Spleen (tissue), 11 donors: ENCODE results near the gene G3BP2. TPM values are rescaled to one million over a fixed set of nuclear protein-coding genes. Genes with fewer than 3 reads are reported as not detected.

Experiments used
- DNase-seq: peaks from one replicate; pipeline ENCODE4 v3.0.0-alpha.2; 2020
- H3K27ac ChIP-seq, 8 donors: fragments of 200-600 bp; sonication (generic) in 7 of 8; 1 replicate in 4 of 8; 2 replicates in 4 of 8; pipeline versions ENCODE4 v1.5.0 to v1.8.0; 2016 to 2021; ENCODE audit warnings: inconsistent platforms in 4 of 8, mild to moderate bottlenecking in 4 of 8, moderate library complexity in 1 of 8
- H3K27me3 ChIP-seq, 7 donors: fragments of 200-600 bp; sonication (generic) in 6 of 7; replicated peaks in 1 of 7; 1 replicate in 4 of 7; 2 replicates in 3 of 7; pipeline versions ENCODE4 v1.5.0 to v1.8.0; 2016 to 2021; ENCODE audit warnings: inconsistent platforms in 3 of 7, mild to moderate bottlenecking in 1 of 7
- H3K36me3 ChIP-seq, 6 donors: fragments of 200-600 bp; sonication (generic) in 5 of 6; 1 replicate in 4 of 6; 2 replicates in 2 of 6; pipeline versions ENCODE4 v1.5.0 to v1.8.0; 2016 to 2021; ENCODE audit warnings: inconsistent platforms in 2 of 6
- H3K4me1 ChIP-seq, 6 donors: fragments of 200-600 bp; sonication (generic) in 5 of 6; 1 replicate in 3 of 6; 2 replicates in 3 of 6; pipeline versions ENCODE4 v1.5.0 to v1.8.0; 2016 to 2021; ENCODE audit warnings: inconsistent platforms in 3 of 6
- H3K4me3 ChIP-seq, 8 donors: fragments of 200-600 bp; sonication (generic) in 7 of 8; 1 replicate in 4 of 8; 2 replicates in 4 of 8; pipeline versions ENCODE4 v1.5.0 to v1.8.0; 2016 to 2021; ENCODE audit warnings: inconsistent platforms in 4 of 8, mild to moderate bottlenecking in 4 of 8, moderate library complexity in 2 of 8
- H3K9me3 ChIP-seq, 8 donors: fragments of 200-600 bp; sonication (generic) in 7 of 8; 1 replicate in 4 of 8; 2 replicates in 4 of 8; pipeline versions ENCODE4 v1.5.0 to v1.8.0; 2016 to 2021; ENCODE audit warnings: inconsistent platforms in 4 of 8
- POLR2A ChIP-seq, 3 donors: fragments of 450-650 bp; IDR thresholded peaks; one replicate each; pipeline ENCODE4 v1.5.1; 2017; ENCODE audit warnings: antibody characterized with exemption in 3 of 3, mild to moderate bottlenecking in 1 of 3
- POLR2AphosphoS5 ChIP-seq, 3 donors: sonication (generic); formaldehyde crosslinking; IDR thresholded peaks; one replicate each; pipeline ENCODE4 v1.5.1; 2017; ENCODE audit warnings: antibody characterized with exemption in 3 of 3
- WGBS, 5 donors: extraction: QIAGEN DNeasy Blood & Tissue Kit in 3 of 5; methylation state at CpG; one replicate each; pipeline versions ENCODE4 v1.1.5 to v1.1.7; 2013 to 2018; 5-methylcytosine and 5-hydroxymethylcytosine counted together
- intact Hi-C: fragments of 100-400 bp; cut with DNase I; formaldehyde crosslinking; loops from one replicate; pipeline ENCODE4 v1.15.0; 2023; ENCODE audit warnings: low total_unique reads
- polyA plus RNA-seq, 3 donors: library from polyadenylated mRNA; stranded (reverse); fragments of 200-250 nt; gene quantifications; one replicate each; pipeline ENCODE4 v1.2.1, GENCODE V29; 2013
- total RNA-seq, 7 donors: library from RNA; depleted of rRNA in 3 of 7; stranded (reverse); fragments of >200 nt in 3 of 7; fragmentation: NEBNext Ultra II Directional in 4 of 7; extraction: Animal tissue kit (Norgen Biotek cat#: 25700) in 4 of 7; gene quantifications; one replicate each; pipeline versions ENCODE4 v1.1.0 to v1.2.1, GENCODE V29; 2016 to 2021
- TF ChIP-seq, protein P1 (sequence below), 11 experiments: fragments of 200-600 bp in 7 of 11; fragments of 450-650 bp in 4 of 11; sonication (generic) in 4 of 11; IDR thresholded peaks in 8 of 11; conservative IDR thresholded peaks in 3 of 11; 1 replicate in 7 of 11; 2 replicates in 4 of 11; pipeline versions ENCODE4 v1.4.0 to v1.8.0; 2016 to 2021; ENCODE audit warnings: antibody characterized with exemption in 11 of 11, inconsistent platforms in 4 of 11, mild to moderate bottlenecking in 1 of 11
- donor health status: healthy with polysubstance abuse.
- donor health status: DM: no; HTN: no; CAD: no; lungs with moderate emphysema.
- donor health status: DM: no; HTN: no; CAD: no.
- donor health status: Bipolar disorder and iron deficiency.
- donor health status: healthy.
- donor health status: DM: no; HTN: no; CAD: no.
- donor health status: DM: yes; HTN: yes; CAD: no.

Gene G3BP2
- total and polyA plus RNA-seq, 10 donors = 15.2 to 113 (median 102) TPM

DNA sequence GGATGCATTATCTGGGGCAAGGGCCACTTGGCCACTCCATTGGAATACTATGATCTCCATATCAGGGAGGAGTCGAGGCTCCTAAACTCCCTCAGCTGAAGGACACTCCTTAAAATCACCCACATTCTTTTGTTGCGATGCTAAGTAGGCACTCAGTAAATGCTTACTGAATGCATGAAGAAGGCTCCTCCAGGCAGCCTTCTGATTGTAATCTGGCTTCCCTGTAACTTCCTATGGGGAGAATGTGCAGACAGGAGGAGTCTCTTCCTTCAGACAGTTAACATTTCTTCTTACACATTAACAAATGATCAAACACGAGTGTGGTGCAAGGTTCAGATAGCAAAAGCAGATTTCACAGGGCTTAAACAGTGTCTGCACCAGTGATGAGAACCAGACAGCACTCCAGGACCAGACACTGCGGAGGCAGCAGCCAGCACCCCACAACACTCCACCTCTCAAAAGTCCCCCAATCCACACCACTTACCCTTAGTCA lies 29.8 kb upstream of the G3BP2 start:
- TF ChIP-seq, protein P1, sequence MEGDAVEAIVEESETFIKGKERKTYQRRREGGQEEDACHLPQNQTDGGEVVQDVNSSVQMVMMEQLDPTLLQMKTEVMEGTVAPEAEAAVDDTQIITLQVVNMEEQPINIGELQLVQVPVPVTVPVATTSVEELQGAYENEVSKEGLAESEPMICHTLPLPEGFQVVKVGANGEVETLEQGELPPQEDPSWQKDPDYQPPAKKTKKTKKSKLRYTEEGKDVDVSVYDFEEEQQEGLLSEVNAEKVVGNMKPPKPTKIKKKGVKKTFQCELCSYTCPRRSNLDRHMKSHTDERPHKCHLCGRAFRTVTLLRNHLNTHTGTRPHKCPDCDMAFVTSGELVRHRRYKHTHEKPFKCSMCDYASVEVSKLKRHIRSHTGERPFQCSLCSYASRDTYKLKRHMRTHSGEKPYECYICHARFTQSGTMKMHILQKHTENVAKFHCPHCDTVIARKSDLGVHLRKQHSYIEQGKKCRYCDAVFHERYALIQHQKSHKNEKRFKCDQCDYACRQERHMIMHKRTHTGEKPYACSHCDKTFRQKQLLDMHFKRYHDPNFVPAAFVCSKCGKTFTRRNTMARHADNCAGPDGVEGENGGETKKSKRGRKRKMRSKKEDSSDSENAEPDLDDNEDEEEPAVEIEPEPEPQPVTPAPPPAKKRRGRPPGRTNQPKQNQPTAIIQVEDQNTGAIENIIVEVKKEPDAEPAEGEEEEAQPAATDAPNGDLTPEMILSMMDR (IDR thresholded peaks at IDR 0.05 in 8 of 11, conservative IDR thresholded peaks at IDR 0.05 in 3 of 11) = no peak
- no peak for TF ChIP-seq POLR2AphosphoS5 (IDR thresholded peaks at IDR 0.05)
- TF ChIP-seq POLR2A (IDR thresholded peaks at IDR 0.05) = no peak
- H3K27ac ChIP-seq = no peak overlapping the region
- H3K36me3 ChIP-seq = peaks cover 0 to 5% (median 0%) of the 10 kb centered on the region in 6 donors
- H3K4me1 ChIP-seq = peaks cover 0 to 17% (median 12%) of the 10 kb centered on the region in 6 donors
- DNase-seq = no peak
- H3K27me3 ChIP-seq = no peaks in the 10 kb centered on the region
- WGBS, 5 donors = 83 to 96% (median 89%) methylated on average over 4 of the region's 4 CpGs
- H3K4me3 ChIP-seq = no peak overlapping the region
- no peaks in the 10 kb centered on the region for H3K9me3 ChIP-seq
- intact Hi-C loops = no loop called here

DNA sequence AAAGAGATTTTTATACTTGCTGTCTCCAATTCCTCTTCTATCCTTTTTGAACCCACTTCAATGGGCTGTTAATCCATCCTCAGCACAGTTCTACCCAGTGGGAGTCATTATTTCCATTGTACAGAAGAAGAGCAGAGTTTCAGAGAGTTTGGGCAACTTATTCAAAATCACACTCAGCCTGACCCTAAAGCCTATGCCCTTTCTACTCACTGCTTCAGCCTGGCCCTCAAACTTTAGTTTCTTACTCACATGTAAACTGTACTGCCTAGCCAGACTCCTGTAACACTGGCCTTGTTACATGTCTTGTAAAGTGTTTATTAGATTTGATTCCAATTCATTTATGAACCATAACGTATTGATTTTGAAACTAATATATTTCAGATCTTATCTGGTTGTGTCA lies 26.1 kb upstream of the G3BP2 start:
- no peak overlapping the region for H3K4me3 ChIP-seq
- no peaks in the 10 kb centered on the region for H3K9me3 ChIP-seq
- H3K4me1 ChIP-seq = peaks cover 0 to 19% (median 14%) of the 10 kb centered on the region in 6 donors
- WGBS, 5 donors = 0% methylated on average over 1 of the region's 1 CpG
- peaks cover 0 to 2% (median 0%) of the 10 kb centered on the region in 6 donors for H3K36me3 ChIP-seq
- no peak for DNase-seq
- TF ChIP-seq POLR2A (IDR thresholded peaks at IDR 0.05) (no peak), POLR2AphosphoS5 (IDR thresholded peaks at IDR 0.05) (no peak)
- TF ChIP-seq, protein P1 (IDR thresholded peaks at IDR 0.05 in 8 of 11, conservative IDR thresholded peaks at IDR 0.05 in 3 of 11) = no peak
- intact Hi-C loops = no loop called here
- H3K27me3 ChIP-seq = no peaks in the 10 kb centered on the region
- H3K27ac ChIP-seq = peak overlapping the region; percentile 68 to 90 (median 74)

DNA sequence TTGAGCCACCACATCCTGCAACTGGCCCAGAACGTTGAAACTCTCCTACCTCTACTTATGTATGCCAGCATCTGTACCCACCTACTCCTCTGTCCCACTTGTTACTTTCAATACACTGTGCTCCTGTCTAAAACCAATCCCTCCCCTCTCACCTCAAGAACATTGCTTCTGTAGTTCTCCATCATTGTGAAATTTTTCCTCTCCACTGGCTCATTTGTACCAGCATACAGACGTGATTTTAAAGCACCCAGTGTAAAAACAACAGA lies 25.7 kb upstream of the G3BP2 start:
- no peak for DNase-seq
- WGBS, 5 donors = 31 to 47% (median 38%) methylated on average over 2 of the region's 2 CpGs
- Histone ChIP-seq H3K4me1 (peaks cover 0 to 19% (median 14%) of the 10 kb centered on the region in 6 donors), H3K27me3 (no peaks in the 10 kb centered on the region), H3K27ac (peak overlapping the region; percentile 68 to 90 (median 74)), H3K36me3 (peaks cover 0 to 6% (median 0%) of the 10 kb centered on the region in 6 donors), H3K4me3 (peak overlapping the region in 1 of 8 donors; percentile 25), H3K9me3 (no peaks in the 10 kb centered on the region)
- TF ChIP-seq POLR2AphosphoS5 (IDR thresholded peaks at IDR 0.05) (no peak), POLR2A (IDR thresholded peaks at IDR 0.05) (no peak)
- TF ChIP-seq, protein P1 (IDR thresholded peaks at IDR 0.05 in 8 of 11, conservative IDR thresholded peaks at IDR 0.05 in 3 of 11) = no peak
- intact Hi-C loops = no loop called here

DNA sequence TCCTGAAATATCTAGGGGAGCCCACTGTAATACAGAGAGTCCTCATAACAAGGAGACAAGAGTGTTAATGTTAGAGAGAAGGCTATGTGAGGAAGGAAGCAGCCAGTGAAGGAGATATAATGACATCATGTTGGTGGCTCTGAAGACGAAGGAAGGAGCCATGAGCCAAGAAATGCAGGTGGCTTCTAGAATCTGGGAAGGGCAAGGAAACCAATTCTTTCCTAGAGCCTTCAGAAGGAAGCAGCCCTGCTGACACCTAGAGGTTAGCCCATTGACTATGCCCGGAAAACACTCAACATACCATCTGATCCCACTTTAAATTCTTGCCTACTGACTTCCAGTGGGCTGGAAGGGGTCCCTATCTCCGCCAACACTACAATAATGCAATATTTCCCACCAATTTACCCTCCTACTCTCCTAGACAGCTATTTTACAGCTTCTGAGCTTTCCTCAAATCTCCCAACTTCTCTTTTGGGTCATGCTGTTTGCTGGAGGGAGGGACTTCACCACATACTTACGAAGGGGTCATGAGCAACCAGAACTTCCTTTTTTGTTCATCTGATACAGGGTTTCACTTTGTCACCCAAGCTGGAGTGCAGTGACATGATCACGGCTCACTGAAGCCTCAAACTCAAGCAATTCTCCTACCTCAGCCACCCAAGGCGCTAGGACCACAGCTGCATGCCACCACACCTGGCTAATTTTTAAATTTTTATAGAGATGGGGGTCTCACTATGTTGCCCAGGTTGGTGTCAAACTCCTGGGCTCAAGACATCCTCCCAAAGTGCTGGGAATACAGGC lies 25.2 kb upstream of the G3BP2 start:
- TF ChIP-seq POLR2AphosphoS5 (IDR thresholded peaks at IDR 0.05) (peak in 2 of 3 donors; percentile 23 to 60), POLR2A (IDR thresholded peaks at IDR 0.05) (no peak)
- DNase-seq = no peak
- H3K27ac ChIP-seq = peak overlapping the region; percentile 68 to 90 (median 74)
- H3K27me3 ChIP-seq = no peaks in the 10 kb centered on the region
- WGBS, 5 donors = 32 to 51% (median 43%) methylated on average over 6 of the region's 6 CpGs
- H3K36me3 ChIP-seq = peaks cover 0 to 6% (median 0%) of the 10 kb centered on the region in 6 donors
- intact Hi-C loops = no loop called here
- H3K9me3 ChIP-seq = no peaks in the 10 kb centered on the region
- H3K4me1 ChIP-seq = peaks cover 0 to 19% (median 14%) of the 10 kb centered on the region in 6 donors
- peak overlapping the region in 1 of 8 donors; percentile 25 for H3K4me3 ChIP-seq
